Medulla oblongata (tissue), 1 donor: ENCODE results near the gene MAU2.

Experiments used
- DNase-seq: peaks from one replicate; pipeline ENCODE4 v3.0.0-alpha.2; 2015; ENCODE audit errors: extremely low spot score

The MAU2 gene

DNA sequence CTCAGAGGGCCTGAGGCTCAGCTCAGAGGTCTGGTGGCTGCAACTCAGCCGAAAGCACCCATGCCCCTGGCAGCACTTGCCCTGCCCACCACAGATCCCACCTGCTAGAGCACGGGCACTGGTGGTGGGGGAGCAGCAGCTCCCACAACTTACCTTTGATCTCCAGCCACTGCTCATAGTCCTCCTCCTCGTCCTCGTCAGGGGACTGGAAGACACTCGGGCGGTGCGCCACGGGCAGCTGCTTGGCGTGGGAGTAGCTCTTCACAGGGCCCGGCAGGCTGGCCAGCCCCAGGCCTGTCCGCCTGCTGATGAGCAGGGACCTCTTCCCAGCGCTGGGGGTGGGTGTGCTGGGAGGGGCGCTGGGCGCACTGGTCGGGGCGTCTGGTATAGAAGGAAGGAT is 14.9 kb upstream of the MAU2 start:
- DNase-seq: no peak

DNA sequence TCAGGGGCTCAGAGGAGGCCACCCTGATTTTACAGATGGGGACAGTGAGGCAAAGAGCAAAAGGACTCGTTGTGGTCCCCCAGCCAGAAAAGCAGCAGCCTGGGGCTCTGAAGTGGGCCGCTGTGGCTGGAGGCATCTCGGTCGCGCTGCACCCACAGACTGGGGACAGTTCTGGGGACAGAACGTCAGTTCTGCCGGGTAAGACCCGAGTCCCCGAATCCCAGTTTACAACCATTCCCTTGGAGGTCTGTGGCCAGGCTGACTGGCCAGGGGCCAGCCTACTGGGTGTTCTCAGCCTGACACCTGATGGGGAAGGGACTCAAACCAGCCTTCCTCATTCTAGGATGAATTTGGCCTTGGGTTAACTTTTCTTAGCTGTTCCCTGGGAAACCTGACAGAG is 14.4 kb upstream of the MAU2 start:
- no peak for DNase-seq

DNA sequence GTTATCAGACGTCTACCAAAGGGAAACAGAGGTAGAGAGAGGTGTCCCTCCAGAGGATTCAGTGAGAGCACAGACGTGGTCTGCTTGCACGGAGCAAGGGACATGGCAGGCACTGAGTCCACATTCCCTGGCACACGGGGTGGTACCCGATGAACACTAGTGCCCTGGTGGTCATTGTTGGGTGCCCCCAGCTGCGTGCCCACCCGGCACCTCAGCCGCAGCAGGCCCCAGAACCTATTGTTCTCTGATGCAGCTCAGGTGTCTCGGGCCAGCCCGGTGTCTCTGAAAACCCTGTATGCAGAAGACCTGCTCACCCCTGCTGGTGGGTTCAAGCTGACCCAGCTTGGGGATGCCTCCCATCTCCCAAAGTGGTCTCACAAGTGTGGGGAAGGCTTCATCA is 12.3 kb upstream of the MAU2 start:
- no peak for DNase-seq

DNA sequence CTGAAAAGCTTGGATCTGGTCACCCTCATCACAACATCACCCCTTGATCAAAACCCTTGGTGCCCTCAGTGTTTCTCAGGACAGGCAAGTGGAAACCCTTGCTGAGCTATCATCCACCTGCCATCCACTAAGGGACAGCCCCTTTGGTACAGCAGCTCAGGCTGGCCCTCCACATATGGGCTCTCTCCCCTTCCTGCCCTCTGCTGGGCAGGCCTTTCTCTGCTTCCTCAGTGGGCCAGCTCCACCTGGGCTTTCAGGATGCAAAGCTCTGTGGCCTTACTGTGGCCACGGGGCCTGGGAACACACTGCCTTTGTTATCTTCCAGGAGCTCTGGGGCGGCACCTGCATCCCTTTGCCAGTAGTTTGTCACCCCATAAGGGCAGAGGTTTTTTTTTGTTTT is 5.2 kb upstream of the MAU2 start:
- DNase-seq: no peak

DNA sequence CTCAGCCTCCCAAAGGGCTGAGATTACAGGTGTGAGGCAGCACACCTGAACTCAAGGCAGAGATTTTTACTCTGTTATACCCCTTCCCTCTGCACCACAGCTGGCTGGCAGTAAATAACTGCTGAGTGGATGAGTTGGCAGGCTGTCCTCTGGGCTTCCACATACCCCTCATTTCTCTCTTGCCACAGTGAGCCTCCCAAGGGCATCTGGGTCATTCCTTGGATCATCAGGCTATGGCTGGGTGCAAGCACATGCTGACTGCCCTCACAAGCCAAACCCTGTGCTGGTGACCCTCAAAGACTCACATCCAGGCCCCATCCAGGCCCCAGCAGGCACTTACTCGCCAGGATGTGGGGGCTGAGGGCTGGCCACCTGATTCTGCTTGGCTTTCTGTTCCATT is 4.5 kb upstream of the MAU2 start:
- no peak for DNase-seq

DNA sequence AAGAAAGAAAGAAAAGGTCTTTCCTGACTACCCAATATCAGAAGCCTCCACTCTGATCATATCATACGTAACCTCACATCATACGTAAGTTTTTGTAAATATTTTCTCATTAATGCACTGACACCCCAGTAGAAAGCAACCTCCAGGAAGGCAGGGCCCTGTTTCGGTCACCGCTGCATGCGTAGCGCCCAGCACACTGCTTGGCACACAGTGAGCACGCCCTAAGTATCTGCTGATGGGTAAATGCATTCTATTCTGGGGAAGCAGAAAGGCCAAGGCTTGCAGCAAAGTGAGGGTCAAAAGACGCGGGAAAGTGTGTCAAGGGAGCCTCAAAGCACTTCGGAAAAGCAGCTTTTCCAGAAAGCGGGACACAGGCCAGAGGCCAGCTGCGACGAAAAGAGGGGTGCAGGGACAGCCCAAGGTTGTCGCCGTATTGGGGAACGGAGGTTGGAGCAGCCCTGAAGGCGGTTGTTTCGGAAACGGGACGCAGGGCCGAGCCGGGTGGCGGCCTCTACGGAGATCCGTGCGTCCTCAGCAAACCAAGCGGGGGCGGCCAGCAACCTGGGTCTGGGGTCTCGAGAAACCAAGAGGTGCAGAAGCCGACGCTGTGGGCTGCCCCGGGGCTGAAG is 783 bp upstream of the MAU2 start:
- DNase-seq: no peak

DNA sequence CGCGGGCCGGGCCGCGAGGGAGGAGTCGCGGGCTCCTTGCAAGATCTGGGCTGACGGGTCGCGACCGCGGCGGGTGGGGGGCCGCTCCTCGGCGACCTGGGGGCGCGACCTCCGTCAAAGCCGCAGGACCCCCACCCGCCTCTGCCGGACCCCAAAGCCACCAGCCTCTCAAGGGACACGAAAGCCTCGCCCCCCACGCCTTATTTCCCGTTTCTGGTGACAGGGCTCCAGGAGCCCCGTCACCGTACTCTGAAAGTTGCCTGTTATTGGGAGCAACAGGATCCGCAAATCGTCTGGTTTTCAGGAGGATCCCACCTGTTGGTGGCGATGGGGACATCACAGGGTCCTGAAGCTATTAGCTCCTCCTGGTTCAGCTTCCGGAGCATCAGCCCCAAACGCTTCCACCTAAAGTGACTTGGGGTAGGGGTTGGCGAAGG is 530 bp downstream of the MAU2 start:
- DNase-seq: peak; percentile 6

DNA sequence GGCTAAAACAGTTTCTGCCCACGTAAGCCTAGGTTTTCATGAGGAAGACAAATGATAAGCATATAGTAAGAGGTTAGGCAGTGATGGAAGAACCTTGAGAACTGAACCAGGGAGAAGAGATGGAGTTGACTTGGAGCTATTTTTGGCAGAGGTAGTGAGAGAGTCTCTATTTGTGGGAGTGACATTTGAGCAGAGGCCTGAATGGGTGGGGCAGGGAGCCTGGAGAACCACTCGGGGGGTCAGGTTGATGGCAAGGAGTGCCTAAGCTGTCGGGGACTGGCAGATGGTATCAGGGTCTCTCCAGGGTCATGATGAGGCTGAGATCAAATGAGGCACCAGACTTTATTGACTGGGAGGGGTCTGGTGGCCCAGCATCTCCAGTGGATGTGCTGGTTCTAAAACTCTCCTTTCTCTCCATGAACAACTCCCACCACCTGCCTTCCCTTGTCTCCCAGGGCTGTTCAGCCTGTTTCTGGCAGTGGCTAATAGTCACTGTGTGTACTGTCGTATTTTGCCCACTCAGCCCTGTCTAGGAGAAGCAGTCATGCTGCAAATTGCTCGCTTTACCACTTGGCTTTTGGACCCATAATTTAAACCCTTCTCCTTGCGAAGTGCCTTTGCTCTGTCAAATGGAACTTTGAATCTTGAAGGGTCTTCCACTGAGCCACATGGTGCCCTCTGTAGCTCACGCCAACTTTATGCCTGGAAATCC is 3.6 kb downstream of the MAU2 start:
- no peak for DNase-seq

DNA sequence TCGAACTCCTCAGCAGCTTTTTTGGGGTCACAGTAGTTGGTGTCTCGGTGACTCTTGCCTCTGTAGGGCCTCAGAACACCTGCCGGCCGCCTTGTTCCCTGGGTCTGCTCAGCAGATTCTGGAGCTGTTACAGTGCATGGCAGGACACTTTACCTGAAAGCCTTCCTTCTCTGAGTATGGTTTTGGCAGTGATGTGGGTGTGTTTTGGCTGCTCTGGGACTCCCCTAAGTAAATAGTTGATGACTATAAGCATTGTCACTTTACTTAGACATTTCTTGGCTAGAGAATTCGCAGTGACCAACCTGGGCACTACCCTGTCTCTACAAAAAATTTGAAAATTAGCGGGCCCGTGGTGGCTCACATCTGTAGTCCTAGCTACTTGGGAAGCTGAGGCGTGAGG is 7.0 kb downstream of the MAU2 start:
- no peak for DNase-seq

DNA sequence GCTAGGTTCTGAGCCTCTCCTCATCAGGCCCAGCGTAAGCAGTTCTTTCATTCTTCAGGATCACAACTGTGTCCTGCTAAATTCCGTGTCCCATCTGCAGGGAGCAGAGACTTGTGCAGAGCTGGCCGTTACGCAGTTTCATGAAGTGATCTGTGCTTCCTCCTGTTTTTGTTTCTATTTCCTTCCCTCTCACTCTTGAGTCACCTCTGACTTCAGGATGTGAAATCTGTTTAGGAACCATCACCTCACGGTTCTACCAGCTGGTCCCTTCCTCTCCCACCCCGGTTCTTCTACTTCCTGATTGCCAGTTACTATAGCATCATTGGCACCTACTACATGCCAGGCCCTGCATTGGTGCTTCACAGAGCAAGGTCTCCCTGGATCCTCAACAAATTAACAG is 8.5 kb downstream of the MAU2 start:
- no peak for DNase-seq

DNA sequence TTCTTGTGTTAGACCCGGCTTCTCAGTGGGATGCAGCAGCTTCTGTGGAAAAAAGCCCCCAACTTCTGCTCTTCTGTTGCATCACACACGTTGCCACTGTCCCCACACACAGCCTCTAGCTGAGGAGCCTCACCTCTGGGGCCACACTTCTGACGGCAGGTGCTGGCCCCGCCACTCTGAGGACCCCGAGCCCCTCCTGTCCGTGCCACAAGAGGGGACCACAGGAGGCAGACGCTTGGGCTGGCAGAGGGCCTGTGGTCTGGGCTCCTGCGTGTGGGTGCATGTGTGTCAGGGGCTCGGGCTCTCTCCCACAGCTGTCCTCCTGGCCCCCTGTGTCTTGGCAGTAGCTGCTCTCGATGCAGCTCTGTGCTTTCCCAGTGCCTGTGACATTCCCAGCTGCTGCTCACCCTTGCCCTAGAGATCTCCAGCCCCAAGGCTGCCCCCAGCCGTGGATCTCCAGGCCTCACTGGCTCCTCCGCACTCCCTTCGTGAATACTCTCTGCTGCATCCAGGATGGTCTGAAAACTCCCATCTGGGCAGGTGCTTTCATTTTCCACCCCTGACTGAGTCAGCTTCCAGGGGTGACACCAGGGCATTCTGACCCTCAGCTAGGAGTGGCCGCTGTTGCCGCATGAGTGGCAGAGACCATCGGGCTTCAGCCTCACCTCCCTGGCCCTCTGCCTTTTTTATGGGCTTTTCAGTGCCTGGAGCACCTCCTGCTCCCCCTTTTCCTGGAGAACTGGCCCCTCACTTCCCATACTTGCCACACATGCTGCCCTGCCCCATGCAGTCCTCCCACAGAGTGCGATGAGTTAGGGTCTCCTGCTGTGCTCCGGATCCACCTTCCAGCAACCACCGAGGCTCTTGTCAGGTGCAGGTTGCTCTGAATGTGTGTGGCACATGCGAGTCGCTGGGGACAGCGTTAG is 13.7 kb downstream of the MAU2 start:
- no peak for DNase-seq

DNA sequence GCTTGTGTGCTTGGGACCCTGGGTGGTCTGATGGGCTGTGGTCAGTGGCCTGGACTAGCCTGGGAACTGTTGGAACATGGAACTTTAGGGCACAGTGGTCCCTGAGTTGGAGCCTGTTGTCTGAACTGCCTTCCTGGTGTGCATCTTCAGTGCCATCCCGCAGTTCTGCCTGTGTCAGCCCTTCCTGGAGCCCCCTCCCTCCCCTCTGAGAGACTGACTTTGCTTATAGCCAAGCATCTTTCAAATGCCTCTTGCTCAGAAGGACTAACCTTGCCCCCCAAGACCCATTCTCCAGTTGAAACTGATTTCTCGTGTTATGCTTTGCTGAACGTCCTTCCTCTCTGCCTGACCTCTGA is 14.3 kb downstream of the MAU2 start:
- no peak for DNase-seq

DNA sequence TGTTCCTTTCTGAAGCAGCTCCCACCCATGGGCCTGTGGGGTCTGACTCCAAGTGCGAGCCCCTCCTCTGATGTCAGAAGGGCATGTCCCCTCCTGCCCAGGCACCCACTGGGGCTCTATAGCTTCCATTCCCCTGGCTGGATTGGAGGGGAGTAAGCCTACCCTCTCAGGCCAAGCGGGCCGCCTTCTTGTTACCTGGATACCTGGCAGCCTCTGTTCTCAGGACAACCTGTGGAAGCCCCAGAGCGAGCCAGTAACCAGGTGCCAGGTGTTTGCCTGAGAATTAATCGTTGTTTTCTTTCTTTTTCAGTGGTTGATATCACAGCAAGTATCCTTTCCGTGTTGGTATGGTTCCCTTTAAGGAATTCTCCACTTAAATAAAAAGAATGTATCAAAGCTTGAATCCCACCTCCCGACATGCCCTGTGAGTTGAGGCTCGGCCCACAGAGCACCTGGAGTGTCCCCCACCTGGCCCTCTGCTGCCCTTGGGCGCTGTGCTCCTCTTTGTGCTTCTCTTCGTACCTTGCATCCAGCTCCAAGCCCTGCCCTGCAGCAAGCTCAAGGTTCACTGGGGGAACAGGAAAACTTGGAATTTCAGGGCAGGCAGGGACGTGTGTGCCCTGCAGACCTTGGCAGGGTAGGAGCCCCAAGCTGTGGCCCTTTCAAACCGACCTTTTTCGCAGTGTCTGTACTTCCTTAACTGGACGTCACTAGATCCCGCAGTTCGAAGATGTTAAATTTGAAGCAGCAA is 15.0 kb downstream of the MAU2 start:
- no peak for DNase-seq

DNA sequence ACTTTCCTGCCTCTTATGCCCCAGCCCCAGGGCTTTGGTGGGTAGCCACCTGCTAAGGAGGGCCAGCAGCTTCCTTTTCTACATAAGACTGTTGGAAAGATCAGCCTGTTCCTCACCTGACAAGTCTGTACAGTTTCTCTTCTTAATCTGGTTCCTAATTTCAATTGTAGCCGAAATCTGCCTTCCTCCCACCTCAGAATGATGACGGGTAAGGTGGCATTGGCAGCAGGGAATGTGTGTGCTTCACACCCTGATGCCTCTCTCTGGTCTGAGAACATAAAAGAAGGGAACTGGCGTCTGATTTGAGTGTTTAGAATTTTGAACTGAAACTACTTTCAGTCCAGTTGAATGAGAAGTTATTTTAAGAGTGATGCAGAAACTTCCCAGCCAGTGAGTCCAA is 16.0 kb downstream of the MAU2 start:
- no peak for DNase-seq

DNA sequence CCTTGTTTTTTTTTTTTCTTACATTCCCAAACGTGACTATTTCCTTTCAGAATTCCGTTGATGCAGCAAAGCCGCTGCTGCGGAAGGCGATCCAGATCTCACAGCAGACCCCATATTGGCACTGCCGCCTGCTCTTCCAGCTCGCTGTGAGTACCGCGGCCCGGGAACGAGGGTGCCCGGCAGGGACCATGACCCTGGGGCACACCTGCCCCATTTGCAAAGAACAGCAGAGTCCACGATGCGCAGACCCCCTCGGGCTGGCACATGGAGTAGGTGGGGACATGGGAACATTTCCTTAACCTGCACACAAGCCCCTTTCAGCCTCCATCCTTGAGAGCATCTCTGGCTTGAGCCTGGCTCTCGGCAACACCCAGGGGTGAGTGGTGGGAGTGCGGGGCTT is 16.5 kb downstream of the MAU2 start:
- DNase-seq: no peak

DNA sequence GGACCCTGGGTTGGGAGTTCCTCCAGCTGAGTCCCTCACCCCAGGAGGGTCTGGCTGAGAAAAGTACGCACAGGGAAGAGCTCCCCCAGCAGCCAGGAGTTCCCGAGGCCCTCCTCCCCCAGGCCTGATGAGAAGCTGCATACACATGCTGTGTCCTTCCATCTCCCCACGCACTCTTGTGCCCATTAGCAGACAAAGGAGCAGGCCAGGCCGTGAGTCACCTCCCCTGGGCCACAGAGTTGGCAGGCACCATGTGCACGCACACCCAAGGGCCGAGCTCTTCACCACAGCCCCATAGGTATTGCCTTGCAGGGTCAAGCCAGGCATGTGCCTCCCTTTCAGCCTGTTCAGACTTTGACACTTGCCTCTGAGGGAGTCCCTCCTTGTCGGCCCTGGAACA is 17.5 kb downstream of the MAU2 start:
- no peak for DNase-seq

DNA sequence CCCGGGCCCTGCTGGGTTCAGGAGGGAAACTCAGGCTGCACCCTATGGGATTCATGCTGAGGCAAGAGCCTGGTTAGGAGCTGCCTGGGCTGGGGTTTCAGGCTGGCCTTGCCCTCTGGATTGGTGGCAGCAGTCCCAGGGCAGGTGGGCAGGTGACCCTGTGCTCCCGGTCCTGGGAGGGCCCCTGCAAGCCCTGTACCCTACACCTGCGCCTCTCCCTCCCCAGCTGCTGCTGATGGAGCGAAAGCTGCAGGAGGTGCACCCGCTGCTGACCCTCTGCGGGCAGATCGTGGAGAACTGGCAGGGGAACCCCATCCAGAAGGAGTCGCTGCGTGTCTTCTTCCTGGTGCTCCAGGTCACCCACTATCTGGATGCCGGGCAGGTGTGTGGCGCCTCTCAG is 20.4 kb downstream of the MAU2 start:
- DNase-seq: no peak

DNA sequence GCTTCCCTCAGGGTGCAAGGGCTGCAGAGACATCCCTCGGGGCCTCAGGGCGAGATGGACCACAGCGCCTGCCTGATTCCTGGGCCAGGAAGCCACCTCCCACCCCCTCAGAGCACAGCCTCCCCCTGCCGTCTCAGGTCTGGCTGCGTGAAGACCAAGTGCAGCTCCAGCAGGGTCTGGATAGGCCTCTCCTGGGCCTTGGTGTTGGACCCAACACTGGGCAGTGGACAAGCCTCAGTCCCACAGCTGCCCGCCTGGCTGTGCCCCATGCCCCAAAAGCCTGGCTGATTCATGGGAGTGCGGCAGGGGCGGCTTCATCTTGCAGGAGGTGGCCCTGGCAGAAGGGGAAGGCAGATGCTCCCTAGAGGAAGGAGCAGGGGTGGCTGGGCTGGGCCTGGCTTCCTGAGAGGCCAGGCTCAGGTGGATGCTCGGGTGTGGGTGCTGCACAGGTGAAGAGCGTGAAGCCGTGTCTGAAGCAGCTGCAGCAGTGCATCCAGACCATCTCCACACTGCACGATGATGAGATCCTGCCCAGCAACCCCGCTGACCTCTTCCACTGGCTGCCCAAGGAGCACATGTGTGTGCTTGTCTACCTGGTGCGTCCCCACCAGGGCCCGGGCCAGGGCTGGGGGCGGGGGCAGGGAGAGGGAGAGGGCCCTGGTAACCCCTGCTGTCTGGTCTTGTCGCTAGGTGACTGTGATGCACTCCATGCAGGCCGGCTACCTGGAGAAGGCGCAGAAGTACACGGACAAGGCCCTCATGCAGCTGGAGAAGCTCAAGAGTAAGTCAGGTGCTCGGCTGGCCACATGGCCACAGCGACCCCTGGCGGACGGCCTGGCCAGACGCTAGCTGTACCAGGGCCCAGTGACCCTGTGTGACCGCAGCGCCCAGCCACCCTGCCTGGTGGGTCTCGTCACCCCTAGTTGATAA is 21.7 kb downstream of the MAU2 start:
- DNase-seq: peak; percentile 22

DNA sequence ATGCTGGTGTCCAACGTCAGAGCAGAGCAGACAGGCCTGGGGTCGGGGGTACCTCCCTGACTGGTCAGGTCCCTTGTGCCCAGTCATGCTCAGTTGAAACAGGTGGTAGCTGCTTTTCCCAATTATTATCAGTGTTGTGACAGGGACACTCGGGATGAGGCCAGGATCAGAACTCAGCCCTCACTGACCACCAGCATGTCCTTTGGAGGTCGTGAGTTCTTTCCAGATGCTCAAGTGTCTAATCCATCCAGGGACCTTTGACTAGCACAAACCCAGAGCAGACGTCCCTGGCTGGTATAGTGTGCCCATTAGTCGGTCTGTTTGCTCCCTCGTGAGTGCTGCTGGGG is 22.4 kb downstream of the MAU2 start:
- DNase-seq: no peak

DNA sequence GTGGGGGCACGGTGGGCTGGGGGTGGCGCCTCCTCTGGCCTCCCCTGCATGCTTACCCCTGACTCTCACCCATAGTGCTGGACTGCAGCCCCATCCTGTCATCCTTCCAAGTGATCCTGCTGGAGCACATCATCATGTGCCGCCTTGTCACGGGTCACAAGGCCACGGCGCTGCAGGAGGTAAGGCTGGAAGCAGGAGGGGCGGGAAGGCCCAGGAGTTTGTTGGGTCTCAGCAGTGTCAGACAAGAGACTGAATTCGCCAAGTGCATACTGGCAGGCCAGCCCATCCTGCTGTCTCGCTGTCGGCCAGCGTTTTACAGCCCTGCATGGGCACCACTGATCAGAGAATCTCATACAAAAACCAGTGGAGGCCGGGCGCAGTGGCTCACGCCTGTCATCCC is 23.1 kb downstream of the MAU2 start:
- no peak for DNase-seq

DNA sequence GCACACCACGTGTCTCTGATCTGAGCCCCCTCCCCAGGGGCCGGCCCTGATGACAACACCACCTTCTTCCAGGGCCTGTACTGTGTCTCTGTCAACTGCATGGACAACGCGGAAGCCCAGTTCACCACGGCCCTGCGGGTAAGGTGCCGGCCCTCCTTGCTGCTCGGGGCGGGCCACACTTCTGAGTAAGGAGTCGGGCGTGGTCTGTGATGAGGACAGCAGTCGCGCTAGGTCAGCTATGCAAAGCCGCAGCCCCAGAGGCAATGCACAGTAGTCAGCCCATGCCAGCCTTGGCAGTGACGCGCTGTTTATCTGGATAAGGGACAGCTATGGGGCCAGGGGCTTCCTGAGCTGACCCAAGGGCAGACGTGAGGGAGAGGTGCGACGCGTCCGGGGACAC is 24.6 kb downstream of the MAU2 start:
- no peak for DNase-seq
